Ovary (tissue), 9 donors: ENCODE data around the gene CDKAL1. TPM values are rescaled to one million over a fixed set of nuclear protein-coding genes. Genes with fewer than 3 reads are reported as not detected.

Experiments used
- DNase-seq, 5 donors: peaks; one replicate each; pipeline ENCODE4 v3.0.0-alpha.2; 2019 to 2020
- H3K27ac ChIP-seq, 2 donors: fragments of 200-600 bp; one replicate each; pipeline versions ENCODE4 v1.5.1 to v1.8.0; 2019 to 2022
- H3K27me3 ChIP-seq: fragments of 200-600 bp; one replicate; pipeline ENCODE4 v1.8.0; 2022
- H3K36me3 ChIP-seq: fragments of 200-600 bp; sonication (generic); one replicate; pipeline ENCODE4 v1.5.1; 2019
- H3K4me1 ChIP-seq: one replicate; pipeline ENCODE4 v1.8.1; 2013; ENCODE audit warnings: mild to moderate bottlenecking, moderate library complexity; ENCODE audit not compliant: insufficient read depth
- H3K4me3 ChIP-seq: fragments of 200-600 bp; sonication (generic); one replicate; pipeline ENCODE4 v1.5.1; 2017
- H3K9me3 ChIP-seq, 2 donors: fragments of 200-600 bp in 1 of 2; sonication (generic) in 1 of 2; one replicate each; pipeline versions ENCODE4 v1.5.1 to v1.8.1; 2013 to 2019; ENCODE audit warnings: mild to moderate bottlenecking in 1 of 2, moderate library complexity in 1 of 2
- EP300 ChIP-seq: sonication (generic); formaldehyde crosslinking; IDR thresholded peaks from one replicate; pipeline ENCODE4 v1.6.1; 2017; ENCODE audit warnings: antibody characterized with exemption
- POLR2A ChIP-seq: fragments of 450-650 bp; IDR thresholded peaks from one replicate; pipeline ENCODE4 v1.6.1; 2017; ENCODE audit warnings: antibody characterized with exemption, mild to moderate bottlenecking, moderate library complexity
- WGBS, 3 donors: extraction: QIAGEN DNeasy Blood & Tissue Kit in 1 of 3; methylation state at CpG; one replicate each; pipeline versions ENCODE4 v1.1.5 to v1.1.7; 2013 to 2017; 5-methylcytosine and 5-hydroxymethylcytosine counted together
- intact Hi-C, 4 donors: fragments of 100-400 bp; cut with DNase I; formaldehyde crosslinking; loops; one replicate each; pipeline versions ENCODE4 v1.11.0 to v1.15.1; 2022 to 2023
- polyA plus RNA-seq, 2 donors: library from polyadenylated mRNA; stranded (reverse); fragments of 200-250 nt in 1 of 2; fragments of 350-450 nt in 1 of 2; fragmentation: Illumina TruSeq in 1 of 2; extraction: RNeasy Lipid Tissue Mini Kit (QIAGEN cat#74804) in 1 of 2; gene quantifications; one replicate each; pipeline ENCODE4 v1.2.3, GENCODE V29; 2013 to 2014
- total RNA-seq, 7 donors: library from RNA; depleted of rRNA in 2 of 7; stranded (reverse); fragments of >200 nt in 2 of 7; fragmentation: NEBNext Ultra II Directional in 3 of 7; extraction: Animal tissue kit (Norgen Biotek cat#: 25700) in 3 of 7; gene quantifications; one replicate each; pipeline versions ENCODE4 v1.1.0 to v1.2.4, GENCODE V29; 2016 to 2023
- TF ChIP-seq, protein P1 (sequence below), 3 donors: fragments of 450-650 bp in 2 of 3; fragments of 200-600 bp in 1 of 3; IDR thresholded peaks; one replicate each; pipeline versions ENCODE4 v1.5.1 to v1.8.0; 2016 to 2022; ENCODE audit warnings: antibody characterized with exemption in 3 of 3, mild to moderate bottlenecking in 1 of 3
- donor health status: DM: no; HTN: no; CAD: no; lungs with moderate emphysema.
- donor health status: DM: no; HTN: no; CAD: no.
- donor health status: Bipolar disorder and iron deficiency.
- donor health status: DM: yes; HTN: yes; CAD: no.
- donor health status: DM: no; HTN: no; CAD: no.
- donor health status: DM: yes; HTN: yes; CAD: no.

CDKAL1 gene
- total and polyA plus RNA-seq, 9 donors = 6.8 to 21.3 (median 18.9) TPM

DNA sequence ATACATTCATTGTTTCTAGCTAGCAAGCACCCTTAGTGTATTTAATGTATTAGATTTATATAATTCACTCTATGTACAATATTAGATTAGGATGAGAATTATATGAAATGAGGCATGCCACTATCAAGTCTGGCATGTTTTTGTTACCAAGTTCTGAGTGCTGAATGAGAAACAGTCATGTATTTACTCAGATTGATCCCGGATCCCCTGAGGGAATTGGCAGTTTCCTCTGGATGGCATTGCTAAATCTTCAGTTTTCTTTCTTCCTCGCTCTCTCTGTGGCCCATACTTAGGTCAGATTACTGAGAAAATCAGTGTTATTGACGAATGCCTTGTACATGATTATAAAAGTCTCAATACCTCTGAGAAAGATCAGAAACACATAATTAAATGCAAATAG, 66.6 kb downstream of the CDKAL1 start:
- intact Hi-C loops = no loop called here
- Histone ChIP-seq H3K4me3 (no peak overlapping the region), H3K4me1 (peaks cover 3% of the 10 kb centered on the region), H3K27ac (no peak overlapping the region), H3K9me3 (no peaks in the 10 kb centered on the region), H3K36me3 (no peaks in the 10 kb centered on the region), H3K27me3 (no peaks in the 10 kb centered on the region)
- TF ChIP-seq EP300 (no peak), POLR2A (no peak)
- TF ChIP-seq, protein P1, sequence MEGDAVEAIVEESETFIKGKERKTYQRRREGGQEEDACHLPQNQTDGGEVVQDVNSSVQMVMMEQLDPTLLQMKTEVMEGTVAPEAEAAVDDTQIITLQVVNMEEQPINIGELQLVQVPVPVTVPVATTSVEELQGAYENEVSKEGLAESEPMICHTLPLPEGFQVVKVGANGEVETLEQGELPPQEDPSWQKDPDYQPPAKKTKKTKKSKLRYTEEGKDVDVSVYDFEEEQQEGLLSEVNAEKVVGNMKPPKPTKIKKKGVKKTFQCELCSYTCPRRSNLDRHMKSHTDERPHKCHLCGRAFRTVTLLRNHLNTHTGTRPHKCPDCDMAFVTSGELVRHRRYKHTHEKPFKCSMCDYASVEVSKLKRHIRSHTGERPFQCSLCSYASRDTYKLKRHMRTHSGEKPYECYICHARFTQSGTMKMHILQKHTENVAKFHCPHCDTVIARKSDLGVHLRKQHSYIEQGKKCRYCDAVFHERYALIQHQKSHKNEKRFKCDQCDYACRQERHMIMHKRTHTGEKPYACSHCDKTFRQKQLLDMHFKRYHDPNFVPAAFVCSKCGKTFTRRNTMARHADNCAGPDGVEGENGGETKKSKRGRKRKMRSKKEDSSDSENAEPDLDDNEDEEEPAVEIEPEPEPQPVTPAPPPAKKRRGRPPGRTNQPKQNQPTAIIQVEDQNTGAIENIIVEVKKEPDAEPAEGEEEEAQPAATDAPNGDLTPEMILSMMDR (IDR thresholded peaks at IDR 0.05) = no peak
- WGBS, 3 donors = 92 to 96% (median 95%) methylated on average over 3 of the region's 3 CpGs
- DNase-seq = no peak

DNA sequence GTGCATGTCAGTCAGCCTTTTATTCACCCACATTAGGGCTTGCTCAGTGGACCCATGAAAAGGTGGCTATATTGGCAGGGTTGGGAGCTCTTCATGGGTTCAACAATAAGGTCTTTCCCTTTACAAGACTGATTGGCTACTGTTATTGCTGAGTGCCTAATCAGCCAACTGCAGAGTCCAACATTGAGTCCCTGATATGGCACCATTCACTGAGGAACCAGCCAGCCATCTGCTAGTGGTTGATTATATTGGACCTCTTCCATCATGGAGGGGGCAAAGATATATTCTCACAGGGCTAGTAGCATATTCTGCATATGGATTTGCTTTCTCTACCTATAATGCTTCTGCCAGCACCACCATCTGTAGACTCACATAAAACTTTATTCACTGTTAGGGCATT, 69.9 kb downstream of the CDKAL1 start:
- Histone ChIP-seq H3K36me3 (no peaks in the 10 kb centered on the region), H3K9me3 (no peaks in the 10 kb centered on the region), H3K4me1 (peaks cover 3% of the 10 kb centered on the region), H3K4me3 (no peak overlapping the region), H3K27ac (no peak overlapping the region), H3K27me3 (no peaks in the 10 kb centered on the region)
- DNase-seq = no peak
- TF ChIP-seq POLR2A (no peak), EP300 (no peak)
- TF ChIP-seq, protein P1 (IDR thresholded peaks at IDR 0.05) = no peak
- intact Hi-C loops = no loop called here

DNA sequence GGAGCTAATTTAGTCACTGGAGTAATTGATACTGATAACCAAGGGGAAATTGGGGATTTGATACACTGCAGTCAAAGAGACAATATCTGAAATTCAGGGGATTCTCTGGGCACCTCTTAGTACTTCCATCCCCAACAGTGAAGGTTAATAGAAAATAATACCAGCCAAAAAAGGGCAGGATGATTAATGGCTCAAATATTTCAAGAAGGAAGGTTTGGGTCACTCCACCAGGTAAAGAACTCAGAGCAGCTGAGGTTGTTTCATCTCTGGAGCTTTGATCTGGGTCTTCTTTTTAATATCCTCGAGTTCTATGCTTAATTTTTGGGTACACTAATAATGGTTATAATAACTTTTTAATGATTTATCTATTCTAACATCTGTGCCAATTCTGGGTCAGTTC, 70.8 kb downstream of the CDKAL1 start:
- Histone ChIP-seq H3K36me3 (no peaks in the 10 kb centered on the region), H3K27me3 (no peaks in the 10 kb centered on the region), H3K9me3 (no peaks in the 10 kb centered on the region), H3K4me3 (no peak overlapping the region), H3K4me1 (peaks cover 3% of the 10 kb centered on the region), H3K27ac (no peak overlapping the region)
- TF ChIP-seq, protein P1 (IDR thresholded peaks at IDR 0.05) = no peak
- TF ChIP-seq EP300 = no peak
- TF ChIP-seq POLR2A = no peak
- intact Hi-C loops = no loop called here
- WGBS, 3 donors = 71 to 88% (median 87%) methylated on average over 1 of the region's 1 CpG
- no peak for DNase-seq

DNA sequence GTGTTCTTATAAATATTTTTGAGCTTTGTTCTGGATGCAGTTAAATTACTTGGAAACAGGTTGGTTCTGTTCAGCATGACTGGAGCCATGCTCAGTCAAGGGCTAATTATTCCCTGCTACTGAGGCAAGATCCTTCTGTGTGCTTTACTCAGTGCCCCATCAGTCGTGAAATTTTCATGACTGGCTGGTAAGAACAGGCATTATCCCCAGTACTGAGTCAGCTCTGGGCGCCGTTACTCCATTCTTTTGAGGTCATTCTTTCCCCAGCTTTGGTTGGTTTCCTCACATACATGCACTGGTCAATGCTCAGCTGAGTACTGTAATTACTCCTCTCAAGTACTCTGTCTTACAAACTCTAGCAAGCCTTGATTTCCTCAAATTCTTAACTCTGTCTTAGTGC, 71.3 kb downstream of the CDKAL1 start:
- DNase-seq = no peak
- no peaks in the 10 kb centered on the region for H3K27me3 ChIP-seq
- intact Hi-C loops = no loop called here
- TF ChIP-seq POLR2A = no peak
- TF ChIP-seq, protein P1 (IDR thresholded peaks at IDR 0.05) = no peak
- no peak for TF ChIP-seq EP300
- H3K4me3 ChIP-seq = no peak overlapping the region
- WGBS, 3 donors = 89 to 95% (median 90%) methylated on average over 3 of the region's 3 CpGs
- no peak overlapping the region for H3K27ac ChIP-seq
- no peaks in the 10 kb centered on the region for H3K9me3 ChIP-seq
- H3K36me3 ChIP-seq = no peaks in the 10 kb centered on the region
- peaks cover 3% of the 10 kb centered on the region for H3K4me1 ChIP-seq

DNA sequence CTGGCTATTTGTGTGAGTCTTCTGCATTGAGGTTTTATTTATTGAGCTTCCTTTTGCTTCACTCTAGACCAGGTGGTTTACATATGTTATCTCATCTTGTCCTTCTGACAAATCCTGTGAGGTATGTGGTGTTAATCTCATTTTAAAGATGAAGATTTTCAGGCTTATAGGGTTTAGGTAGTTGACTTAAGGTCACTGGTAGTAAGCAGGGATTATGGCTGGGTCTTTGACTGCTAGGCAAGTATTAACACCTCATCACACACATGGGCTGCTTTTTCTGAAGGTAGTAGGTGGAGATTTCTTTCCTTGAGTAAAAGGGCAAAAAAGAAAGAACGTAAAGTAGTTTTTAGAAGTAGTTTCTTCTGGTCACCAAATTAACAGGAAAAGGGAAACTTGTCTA, 72.6 kb downstream of the CDKAL1 start:
- Histone ChIP-seq H3K9me3 (no peaks in the 10 kb centered on the region), H3K36me3 (no peaks in the 10 kb centered on the region), H3K27me3 (no peaks in the 10 kb centered on the region), H3K4me1 (peaks cover 3% of the 10 kb centered on the region), H3K4me3 (no peak overlapping the region), H3K27ac (no peak overlapping the region)
- DNase-seq = no peak
- intact Hi-C loops = no loop called here
- 93 to 98% (median 95%) methylated on average over 1 of the region's 1 CpG for WGBS, 3 donors
- TF ChIP-seq, protein P1 (IDR thresholded peaks at IDR 0.05) = no peak
- TF ChIP-seq POLR2A (no peak), EP300 (no peak)
